Measurements from ENCODE around the gene NR6A1.

Gene NR6A1

DNA sequence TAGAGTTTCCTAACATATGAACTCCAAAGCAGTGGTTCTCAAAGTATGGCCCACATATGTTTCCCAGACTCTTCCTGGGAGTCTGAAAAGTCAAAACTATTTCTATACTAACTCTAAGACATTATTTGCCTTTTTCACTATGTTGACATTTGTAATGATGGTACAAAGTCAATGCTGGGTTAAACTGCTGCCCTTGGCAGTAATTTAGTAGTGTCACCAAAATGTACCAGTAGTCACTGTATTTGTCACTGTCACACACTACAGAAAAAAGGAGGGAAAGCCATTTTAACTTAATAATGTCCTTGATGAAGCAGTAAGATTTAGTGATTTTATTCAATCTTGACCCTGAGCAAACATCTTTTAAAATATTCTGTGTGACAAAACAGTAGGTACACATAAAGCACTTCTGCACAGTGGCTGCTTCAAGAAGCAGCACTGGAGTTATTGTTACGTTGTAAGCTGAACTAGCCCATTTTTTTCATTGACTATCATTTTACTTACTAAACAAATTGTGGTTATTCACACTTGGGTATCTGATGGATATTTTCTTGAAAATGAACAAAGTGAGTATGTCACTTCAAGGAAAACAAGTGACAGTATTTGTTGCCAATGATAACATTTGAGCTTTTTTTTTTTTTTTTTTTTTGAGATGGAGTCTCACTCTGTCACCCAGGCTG is 90.3 kb downstream of the NR6A1 start:
- no peak for DNase-seq

DNA sequence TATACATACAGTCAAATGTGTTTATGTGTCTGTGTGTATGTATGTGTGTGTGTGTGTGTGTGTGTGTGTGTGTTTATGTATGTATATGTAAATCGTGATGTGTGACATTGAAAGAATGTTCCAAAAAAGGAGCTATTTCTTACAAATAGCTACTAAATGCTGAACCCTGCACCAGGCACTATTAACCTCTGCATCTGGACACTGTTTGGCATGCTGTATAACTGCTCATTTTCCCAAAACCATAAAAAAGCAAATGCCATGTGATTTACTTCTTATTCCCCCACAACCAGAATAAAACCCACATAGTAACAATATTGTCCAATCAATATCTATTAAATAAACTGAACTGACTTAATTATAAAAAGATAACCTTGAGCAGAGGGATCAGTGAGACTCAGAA is 91.1 kb downstream of the NR6A1 start:
- no peak for DNase-seq

DNA sequence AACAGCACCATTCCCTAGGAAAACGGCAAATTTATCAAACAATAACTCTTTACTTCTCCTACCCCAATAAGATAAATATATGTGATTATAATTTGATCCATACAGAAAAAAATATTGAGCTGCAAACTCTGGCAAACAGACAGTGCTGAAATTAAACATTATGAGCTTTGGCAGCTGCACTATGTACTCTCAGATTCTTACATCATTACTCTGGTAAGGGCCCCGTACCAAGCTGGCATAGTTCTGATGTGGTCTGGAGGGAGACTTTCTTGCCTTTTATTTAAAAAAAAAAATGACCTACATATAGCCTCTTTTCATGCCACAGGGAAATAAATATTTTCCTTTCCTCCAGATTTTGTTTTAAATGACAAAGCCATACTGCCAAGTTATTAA is 95.0 kb downstream of the NR6A1 start:
- DNase-seq: no peak

DNA sequence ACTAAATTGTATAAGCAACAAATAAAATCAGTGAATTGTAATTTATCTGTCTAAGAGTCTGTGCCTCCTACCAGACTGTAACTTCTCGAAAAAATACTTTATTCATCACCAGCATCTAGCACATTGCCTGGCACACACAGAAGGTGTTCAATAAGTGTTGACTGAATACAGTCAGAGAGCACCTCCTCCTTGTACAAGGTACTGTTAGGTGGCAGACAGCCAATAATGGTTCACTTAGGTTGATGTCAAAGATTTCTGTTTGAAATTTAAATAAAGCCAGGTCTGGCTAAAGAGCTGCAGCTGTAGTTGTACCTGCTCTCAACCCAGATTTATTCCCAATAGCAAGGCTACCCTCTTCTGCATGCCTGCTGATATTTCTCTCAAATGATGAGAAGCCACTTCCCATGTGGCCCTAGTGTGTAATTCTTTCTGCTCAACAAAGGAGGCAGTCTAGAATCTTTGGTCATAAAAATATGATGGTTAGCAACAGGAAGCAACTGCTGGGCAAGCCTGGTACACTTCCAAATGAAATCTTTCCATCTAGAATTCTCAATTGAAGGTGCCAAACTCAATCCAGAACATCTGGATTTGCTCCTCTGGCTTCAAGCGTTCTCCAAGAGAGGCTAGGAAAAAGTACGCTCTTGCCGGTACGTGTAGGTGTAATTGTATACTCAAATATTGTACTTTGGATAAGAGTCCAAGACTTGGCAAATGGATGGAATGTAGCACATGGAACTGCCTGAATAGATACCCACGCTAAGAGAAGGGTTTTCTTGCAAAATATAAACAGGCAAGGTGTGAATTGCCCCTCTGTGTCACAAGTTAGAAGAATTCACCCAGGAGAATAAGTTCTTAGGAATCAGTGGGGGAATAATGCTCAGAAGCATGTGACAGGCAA is 95.6 kb downstream of the NR6A1 start:
- no peak for DNase-seq

- no peak for DNase-seq
Observed at GRCh38 chr9:124674651-124675050, 96.5 kb downstream of the NR6A1 start.

DNA sequence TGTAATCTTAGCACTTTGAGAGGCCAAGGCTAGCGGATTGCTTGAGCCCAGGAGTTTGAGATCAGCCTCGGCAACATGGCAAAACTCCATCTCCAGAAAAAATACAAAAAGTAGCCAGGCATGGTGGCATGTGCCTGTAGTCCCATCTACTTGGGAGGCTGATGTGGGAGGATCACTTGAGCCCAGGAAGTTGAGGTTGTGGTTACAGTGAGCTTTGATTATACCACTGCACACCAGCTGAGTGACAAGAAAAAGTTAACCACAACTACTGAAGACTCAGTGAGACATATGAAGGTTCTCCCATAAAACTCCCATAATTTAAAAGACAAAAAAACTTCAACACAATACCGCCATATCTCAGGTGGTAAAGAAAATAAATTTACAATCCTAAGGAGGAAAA is 98.0 kb downstream of the NR6A1 start:
- no peak for DNase-seq

GRCh38 chr9:124671861-124672260 is 99.2 kb downstream of the NR6A1 start:
- DNase-seq: no peak

GRCh38 chr9:124666642-124667041 is 104.5 kb downstream of the NR6A1 start:
- DNase-seq: no peak

DNA sequence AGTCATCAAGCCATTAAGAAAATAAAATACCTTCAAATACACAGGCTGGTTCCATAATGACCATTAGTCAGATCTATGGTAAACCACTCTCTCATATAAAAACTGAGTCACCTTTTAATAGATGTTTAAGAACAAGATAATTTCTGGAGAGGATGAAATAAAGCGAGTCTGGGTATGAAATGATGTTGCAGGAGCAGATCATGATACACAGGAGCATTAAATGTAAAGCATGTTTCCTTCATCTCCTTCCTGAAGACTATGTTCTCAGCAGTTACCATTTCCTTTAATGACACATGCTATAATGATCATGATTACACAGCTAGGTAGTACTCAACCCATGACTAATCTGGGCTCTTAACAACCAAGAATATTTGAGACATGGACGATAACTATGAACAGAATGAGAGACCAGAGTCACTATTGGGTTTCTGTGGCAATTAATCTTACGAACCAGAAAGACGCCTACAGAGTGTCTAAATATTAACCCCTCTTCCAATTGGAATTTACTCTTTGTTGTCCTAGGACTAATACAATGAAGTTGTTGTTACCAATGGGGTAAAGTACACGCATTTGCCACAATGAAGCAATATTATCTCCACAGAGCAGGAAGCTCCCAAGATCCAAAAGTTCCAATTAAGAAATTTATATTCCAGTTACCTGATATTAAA is 105.6 kb downstream of the NR6A1 start:
- no peak for DNase-seq

- no peak for DNase-seq
Observed at GRCh38 chr9:124664143-124664542, 107.0 kb downstream of the NR6A1 start.

DNA sequence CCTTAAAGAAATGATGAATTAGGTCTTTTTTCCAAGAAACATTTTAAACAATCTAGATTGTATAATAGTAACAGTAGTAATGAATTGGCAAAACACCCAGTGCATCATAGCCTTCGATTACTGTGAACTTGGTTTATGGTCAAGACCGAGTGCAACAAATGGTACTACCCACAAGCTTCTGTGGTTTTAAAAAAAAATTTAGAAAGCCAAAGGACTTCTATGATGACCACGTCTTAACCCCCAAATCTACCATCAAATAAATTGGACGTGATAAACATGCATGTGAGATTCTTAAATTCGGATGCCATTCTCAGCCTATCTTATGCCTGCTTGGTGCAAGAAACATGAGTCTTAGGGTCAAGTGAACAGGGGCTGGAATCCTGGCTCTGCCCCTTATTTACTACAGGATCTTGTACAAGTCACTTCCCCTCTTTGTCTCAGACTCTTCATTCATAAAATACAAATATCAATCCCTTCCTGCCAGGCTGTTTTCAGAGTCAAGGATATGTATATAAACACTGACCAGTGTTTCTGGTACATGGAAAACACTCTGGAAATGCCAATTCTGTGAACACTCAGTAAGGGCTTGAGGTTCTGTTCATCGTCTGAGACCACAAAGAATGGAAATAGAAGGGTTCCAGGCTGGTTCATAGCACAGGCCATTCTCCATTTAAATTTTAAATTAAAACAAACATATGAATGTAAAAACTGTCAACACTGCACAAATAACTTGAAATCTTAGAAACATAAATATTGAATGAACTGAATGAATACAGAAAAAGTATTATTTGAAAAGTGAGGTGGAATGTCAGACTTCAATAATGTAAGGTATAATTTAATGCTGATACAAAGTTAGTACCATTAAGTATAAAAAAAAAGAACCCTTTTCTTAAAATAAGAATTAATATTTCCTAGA is 107.8 kb downstream of the NR6A1 start:
- DNase-seq: no peak

GRCh38 chr9:124662561-124662960 is 108.5 kb downstream of the NR6A1 start:
- DNase-seq: no peak

- DNase-seq: peak in 1 of 2 experiments; percentile 49
Observed at GRCh38 chr9:124661271-124661670, 109.8 kb downstream of the NR6A1 start.

DNA sequence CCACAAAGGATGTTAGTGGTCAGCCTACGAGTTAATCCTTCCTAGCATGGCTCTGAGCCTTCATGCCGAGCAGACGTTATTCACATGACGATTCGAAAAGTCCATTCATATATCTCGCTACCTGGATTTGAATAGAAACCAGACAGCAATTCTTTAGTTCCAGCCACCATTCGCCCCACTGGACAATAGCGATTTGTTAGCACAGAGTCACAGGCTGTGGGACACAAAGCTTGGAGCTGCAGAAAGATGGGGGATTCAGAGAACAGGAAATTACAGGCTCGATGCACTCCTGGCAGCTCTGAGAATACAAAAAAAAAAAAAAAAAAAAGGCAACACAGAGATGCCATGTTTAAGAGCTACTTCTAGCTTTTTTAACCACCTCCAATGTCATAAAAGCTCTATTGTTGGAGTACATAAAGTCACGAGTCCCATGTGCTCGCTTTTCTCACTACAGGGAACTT is 110.7 kb downstream of the NR6A1 start:
- DNase-seq: peak in 1 of 2 experiments; percentile 65

GRCh38 chr9:124659099-124659659 is 111.9 kb downstream of the NR6A1 start:
- peak; percentile 82 to 89 for DNase-seq

DNA sequence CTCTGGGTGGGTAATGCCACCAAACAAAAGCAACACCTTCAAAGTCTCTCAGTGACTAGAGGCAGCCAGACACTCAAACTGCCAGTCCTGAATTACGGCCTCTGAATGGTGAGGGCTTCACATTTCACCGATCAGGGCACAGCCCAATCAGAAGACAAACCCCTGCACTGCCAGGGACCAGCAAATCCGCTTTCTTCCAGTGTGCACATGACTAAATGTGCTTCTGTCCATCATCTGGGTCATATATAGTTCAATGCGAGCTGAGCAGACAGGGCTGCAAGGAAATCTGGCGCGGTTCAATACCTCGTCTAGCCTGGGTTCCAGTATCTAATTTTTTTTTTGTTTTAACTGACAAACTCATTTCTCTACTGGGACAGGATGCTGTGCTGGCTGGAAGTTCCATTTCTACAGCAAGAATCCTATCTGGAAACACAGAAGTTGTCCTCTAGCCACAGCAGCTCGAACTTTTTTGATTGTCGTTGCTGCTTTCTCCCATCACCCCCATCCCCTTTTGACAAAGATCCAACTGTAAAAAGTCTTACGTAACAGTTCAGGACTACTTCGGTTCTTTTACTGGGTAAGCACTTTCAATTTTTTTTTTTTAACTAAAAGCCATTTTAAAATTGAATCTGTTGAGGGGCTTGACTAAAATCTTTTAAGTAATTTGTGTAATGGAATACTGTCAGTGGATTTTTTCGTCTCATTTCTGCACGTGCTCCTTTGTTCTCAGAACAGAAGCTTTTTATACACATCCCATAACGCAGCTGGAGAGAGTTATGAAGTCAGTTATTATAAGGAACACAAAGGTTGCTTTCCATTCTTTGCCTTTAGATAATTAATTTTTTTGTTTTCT is 112.7 kb downstream of the NR6A1 start:
- peak; percentile 97 to 99 for DNase-seq

DNA sequence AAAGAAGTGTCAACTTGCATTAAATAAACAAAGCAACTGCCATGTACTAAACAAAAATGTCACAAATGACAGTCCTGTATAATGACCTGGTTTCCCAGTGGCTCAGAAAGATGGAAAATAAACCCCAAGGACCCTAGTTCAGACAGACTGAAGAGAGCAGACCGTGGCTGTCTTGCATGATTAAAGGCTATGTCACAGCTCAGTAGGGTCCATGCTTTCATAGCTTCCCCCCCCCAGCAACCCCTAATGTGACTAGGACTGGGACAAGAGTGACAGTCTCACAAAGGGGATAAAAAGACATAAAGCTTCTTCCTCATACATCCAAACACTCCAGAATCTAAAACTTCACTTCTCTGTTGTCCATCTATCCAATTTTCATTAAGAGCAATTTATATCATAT is 113.6 kb downstream of the NR6A1 start:
- DNase-seq: no peak

DNA sequence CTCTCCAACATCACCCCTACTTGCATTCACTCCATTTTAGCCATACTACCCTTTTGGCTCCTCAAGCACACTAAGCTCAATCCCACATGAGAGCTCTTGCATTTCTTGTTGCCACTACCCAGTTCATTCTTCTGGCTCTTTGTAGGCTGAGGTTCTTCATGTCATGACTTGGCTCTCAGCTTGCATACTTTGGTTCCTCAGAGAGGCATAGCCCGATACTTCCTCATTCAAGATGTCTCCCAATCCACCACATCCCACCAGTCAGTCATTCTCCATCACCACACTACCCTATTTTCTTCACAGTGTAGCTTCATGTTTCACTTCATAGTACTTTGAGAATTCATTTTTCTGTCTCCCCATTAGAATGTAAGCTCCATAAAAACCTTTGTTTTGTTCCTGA is 116.7 kb downstream of the NR6A1 start:
- no peak for DNase-seq

DNA sequence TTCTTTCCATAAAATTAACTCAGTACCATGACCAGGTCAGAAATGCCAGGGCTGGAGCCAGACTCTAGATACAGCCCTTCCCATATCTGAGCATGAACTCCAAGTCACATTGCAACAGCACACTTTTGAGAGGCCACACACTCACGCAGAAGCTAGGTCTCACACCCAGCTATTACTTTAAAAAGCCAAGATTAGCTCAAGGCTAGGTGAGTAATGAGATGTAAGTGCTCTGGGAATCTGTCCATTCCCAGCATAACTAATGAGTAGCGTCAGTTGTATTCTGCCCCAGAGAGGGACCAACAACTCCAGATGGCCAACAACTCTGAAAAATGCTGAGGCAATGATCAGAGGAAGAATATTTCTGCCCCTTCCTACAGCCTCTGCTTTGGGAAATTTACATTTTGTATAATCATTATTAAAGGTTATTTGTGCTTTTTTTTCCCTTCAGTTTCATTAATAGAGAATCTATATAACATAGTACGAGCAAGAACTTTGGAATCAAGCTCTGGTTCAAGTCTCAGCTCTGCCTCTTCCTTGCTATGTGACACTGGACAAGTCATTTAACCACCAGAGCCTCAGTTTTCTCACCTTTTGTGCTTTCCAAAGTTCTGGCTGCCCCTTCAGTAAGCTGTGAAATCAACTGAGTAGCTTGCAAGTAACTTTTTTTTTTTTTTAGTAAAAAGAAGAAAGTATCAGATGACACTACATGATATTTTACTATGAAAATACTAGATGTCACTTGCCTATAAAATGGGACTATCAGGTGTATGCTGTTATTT is 118.3 kb downstream of the NR6A1 start:
- peak; percentile 33 to 77 for DNase-seq

DNA sequence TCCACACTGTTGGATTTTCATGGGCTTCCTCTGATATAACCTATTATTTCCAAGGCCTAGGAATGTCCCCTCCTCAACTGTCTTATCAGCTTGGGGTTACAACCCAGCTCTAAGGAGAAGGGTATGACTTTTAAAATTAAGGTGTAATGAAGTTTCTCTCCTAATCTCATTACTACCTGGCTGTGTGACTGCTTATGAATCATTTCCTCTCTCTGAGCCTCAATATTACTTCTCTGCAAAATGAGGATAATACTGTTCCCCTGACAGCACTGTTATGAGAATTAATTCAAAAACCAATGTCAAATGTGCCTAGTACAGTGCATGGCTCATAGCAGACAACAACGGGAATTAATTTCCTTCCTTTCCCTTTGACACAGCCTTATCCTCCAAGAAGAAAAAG is 118.9 kb downstream of the NR6A1 start:
- no peak for DNase-seq
